Measurements from ENCODE around the gene MYBBP1A.

- no peak for TF ChIP-seq CTCF (IDR thresholded peaks at IDR 0.05; ENCODE audit: low read depth, low read length, missing input control)
- TF ChIP-seq MAX (IDR thresholded peaks at IDR 0.05), result no peak
- no peak for TF ChIP-seq GABPA (IDR thresholded peaks at IDR 0.05 in 1 of 2, conservative IDR thresholded peaks at IDR 0.05 in 1 of 2)
- TF ChIP-seq FOXA1 (IDR thresholded peaks at IDR 0.05), result no peak
Observed at GRCh38 chr17:4553669-4554068, 1.5 kb downstream of the MYBBP1A start.

Data from liver (tissue), 3 donors.